ENCODE results near the gene ZGPAT. TPM values are rescaled to one million over a fixed set of nuclear protein-coding genes. Genes with fewer than 3 reads are reported as not detected.
A peak's percentile ranks its signal among the peaks of the same experiment; 100 is the strongest.

ZGPAT gene
- total and polyA plus RNA-seq, 9 of the 15 experiments (the other 6 are each of a cell fraction or from before 2014, with no cell fraction given), result 0.14 to 26.6 (median 7.4) TPM

- TF ChIP-seq YY1 (IDR thresholded peaks at IDR 0.05; ENCODE audit: borderline replicate concordance in 1 of 3, control insufficient read depth in 1 of 3, extremely low read depth in 1 of 3, insufficient read depth in 3 of 3, insufficient read length in 1 of 3, insufficient replicate concordance in 2 of 3, low read depth in 1 of 3, low read length in 2 of 3) (peak in 2 of 3 experiments; percentile 55 to 64), BDP1 (IDR thresholded peaks at IDR 0.05; ENCODE audit: insufficient read depth, insufficient read length) (no peak), JUNB (CRISPR knock-in tag; conservative IDR thresholded peaks at IDR 0.05) (no peak), SMAD3 (CRISPR knock-in tag; conservative IDR thresholded peaks at IDR 0.05) (no peak), NR1H2 (CRISPR knock-in tag; IDR thresholded peaks at IDR 0.05) (peak; percentile 93; the same call in 1 of the 2 replicates), ZNF395 (CRISPR knock-in tag; IDR thresholded peaks at IDR 0.05) (peak; percentile 84), ZNF830 (CRISPR knock-in tag; IDR thresholded peaks at IDR 0.05) (no peak), ZNF57 (CRISPR knock-in tag; IDR thresholded peaks at IDR 0.05) (no peak), JUND (IDR thresholded peaks at IDR 0.05; ENCODE audit: borderline replicate concordance, low read depth, low read length) (peak; percentile 52; the same call in 1 of the 2 replicates), JUND (tag; IDR thresholded peaks at IDR 0.05; ENCODE audit: borderline replicate concordance, low read depth, low read length) (peak; percentile 15; the same call in 1 of the 3 replicates), CEBPB (tag; IDR thresholded peaks at IDR 0.05) (no peak), NCOA6 (IDR thresholded peaks at IDR 0.05) (no peak), KDM2B (CRISPR knock-in tag; IDR thresholded peaks at IDR 0.05) (no peak), VEZF1 (CRISPR knock-in tag; IDR thresholded peaks at IDR 0.05) (peak; percentile 65)
- TF ChIP-seq, protein P1, sequence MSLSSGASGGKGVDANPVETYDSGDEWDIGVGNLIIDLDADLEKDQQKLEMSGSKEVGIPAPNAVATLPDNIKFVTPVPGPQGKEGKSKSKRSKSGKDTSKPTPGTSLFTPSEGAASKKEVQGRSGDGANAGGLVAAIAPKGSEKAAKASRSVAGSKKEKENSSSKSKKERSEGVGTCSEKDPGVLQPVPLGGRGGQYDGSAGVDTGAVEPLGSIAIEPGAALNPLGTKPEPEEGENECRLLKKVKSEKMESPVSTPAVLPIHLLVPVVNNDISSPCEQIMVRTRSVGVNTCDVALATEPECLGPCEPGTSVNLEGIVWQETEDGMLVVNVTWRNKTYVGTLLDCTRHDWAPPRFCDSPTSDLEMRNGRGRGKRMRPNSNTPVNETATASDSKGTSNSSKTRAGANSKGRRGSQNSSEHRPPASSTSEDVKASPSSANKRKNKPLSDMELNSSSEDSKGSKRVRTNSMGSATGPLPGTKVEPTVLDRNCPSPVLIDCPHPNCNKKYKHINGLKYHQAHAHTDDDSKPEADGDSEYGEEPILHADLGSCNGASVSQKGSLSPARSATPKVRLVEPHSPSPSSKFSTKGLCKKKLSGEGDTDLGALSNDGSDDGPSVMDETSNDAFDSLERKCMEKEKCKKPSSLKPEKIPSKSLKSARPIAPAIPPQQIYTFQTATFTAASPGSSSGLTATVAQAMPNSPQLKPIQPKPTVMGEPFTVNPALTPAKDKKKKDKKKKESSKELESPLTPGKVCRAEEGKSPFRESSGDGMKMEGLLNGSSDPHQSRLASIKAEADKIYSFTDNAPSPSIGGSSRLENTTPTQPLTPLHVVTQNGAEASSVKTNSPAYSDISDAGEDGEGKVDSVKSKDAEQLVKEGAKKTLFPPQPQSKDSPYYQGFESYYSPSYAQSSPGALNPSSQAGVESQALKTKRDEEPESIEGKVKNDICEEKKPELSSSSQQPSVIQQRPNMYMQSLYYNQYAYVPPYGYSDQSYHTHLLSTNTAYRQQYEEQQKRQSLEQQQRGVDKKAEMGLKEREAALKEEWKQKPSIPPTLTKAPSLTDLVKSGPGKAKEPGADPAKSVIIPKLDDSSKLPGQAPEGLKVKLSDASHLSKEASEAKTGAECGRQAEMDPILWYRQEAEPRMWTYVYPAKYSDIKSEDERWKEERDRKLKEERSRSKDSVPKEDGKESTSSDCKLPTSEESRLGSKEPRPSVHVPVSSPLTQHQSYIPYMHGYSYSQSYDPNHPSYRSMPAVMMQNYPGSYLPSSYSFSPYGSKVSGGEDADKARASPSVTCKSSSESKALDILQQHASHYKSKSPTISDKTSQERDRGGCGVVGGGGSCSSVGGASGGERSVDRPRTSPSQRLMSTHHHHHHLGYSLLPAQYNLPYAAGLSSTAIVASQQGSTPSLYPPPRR (CRISPR knock-in tag; IDR thresholded peaks at IDR 0.05; ENCODE audit: borderline replicate concordance), result no peak
- TF ChIP-seq, protein P2, sequence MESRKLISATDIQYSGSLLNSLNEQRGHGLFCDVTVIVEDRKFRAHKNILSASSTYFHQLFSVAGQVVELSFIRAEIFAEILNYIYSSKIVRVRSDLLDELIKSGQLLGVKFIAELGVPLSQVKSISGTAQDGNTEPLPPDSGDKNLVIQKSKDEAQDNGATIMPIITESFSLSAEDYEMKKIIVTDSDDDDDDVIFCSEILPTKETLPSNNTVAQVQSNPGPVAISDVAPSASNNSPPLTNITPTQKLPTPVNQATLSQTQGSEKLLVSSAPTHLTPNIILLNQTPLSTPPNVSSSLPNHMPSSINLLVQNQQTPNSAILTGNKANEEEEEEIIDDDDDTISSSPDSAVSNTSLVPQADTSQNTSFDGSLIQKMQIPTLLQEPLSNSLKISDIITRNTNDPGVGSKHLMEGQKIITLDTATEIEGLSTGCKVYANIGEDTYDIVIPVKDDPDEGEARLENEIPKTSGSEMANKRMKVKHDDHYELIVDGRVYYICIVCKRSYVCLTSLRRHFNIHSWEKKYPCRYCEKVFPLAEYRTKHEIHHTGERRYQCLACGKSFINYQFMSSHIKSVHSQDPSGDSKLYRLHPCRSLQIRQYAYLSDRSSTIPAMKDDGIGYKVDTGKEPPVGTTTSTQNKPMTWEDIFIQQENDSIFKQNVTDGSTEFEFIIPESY (CRISPR knock-in tag; IDR thresholded peaks at IDR 0.05), result peak; percentile 66
Observed at GRCh38 chr20:63707558-63708300, at the start of gene ZGPAT, which contains the start of gene ARFRP1 (continued).
